ENCODE results near the gene RCAN1. TPM values are rescaled to one million over a fixed set of nuclear protein-coding genes. Genes with fewer than 3 reads are reported as not detected.

Gene RCAN1
- total and polyA plus RNA-seq, 9 of the 15 experiments (the other 6 are each of a cell fraction or from before 2014, with no cell fraction given) = 4.4 to 16.5 (median 12.3) TPM

DNA sequence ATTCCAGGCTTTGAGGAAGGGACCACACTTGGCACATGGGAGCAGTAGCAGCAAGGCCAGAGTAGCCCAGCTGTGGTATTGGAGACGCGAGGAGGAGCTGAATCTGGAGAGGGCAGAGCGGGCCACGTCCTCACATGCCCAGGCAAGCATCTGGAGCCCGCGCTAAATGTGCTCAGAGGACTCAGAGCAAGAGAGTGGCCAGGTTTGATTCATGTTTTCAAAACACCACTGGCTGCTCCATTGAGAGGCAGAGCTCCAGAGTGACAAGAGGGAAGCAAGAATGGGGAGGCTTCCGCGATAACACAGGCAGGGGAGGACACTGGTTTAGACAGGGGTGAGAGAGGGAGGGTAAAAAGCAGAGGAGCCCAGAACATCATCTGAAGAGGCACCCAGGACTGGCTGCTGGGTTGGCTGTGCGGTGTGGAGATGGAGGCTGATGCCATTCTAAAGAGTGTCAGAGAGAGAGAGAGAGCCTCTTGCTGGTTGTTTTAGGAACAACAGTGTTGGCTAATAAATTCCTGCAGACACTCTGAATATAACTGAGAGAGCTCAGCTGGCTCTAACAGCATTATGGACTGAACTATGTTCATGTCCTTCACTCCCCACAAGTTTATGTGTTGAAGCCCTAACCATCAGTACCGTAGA is 32.3 kb downstream of the RCAN1 start (continued):
- TF ChIP-seq, protein P1, sequence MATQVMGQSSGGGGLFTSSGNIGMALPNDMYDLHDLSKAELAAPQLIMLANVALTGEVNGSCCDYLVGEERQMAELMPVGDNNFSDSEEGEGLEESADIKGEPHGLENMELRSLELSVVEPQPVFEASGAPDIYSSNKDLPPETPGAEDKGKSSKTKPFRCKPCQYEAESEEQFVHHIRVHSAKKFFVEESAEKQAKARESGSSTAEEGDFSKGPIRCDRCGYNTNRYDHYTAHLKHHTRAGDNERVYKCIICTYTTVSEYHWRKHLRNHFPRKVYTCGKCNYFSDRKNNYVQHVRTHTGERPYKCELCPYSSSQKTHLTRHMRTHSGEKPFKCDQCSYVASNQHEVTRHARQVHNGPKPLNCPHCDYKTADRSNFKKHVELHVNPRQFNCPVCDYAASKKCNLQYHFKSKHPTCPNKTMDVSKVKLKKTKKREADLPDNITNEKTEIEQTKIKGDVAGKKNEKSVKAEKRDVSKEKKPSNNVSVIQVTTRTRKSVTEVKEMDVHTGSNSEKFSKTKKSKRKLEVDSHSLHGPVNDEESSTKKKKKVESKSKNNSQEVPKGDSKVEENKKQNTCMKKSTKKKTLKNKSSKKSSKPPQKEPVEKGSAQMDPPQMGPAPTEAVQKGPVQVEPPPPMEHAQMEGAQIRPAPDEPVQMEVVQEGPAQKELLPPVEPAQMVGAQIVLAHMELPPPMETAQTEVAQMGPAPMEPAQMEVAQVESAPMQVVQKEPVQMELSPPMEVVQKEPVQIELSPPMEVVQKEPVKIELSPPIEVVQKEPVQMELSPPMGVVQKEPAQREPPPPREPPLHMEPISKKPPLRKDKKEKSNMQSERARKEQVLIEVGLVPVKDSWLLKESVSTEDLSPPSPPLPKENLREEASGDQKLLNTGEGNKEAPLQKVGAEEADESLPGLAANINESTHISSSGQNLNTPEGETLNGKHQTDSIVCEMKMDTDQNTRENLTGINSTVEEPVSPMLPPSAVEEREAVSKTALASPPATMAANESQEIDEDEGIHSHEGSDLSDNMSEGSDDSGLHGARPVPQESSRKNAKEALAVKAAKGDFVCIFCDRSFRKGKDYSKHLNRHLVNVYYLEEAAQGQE (IDR thresholded peaks at IDR 0.05; ENCODE audit: borderline replicate concordance) = peak; percentile 57; the same call in 1 of the 2 replicates
- TF ChIP-seq, protein P1 (CRISPR knock-in tag; IDR thresholded peaks at IDR 0.05; ENCODE audit: low read depth) = no peak
- TF ChIP-seq NR2C2 (CRISPR knock-in tag; IDR thresholded peaks at IDR 0.05) (no peak), NR2C2 (tag; IDR thresholded peaks at IDR 0.05) (no peak), SMC3 (conservative IDR thresholded peaks at IDR 0.05; ENCODE audit: insufficient read depth, low read depth, low read length) (peak; percentile 33; the same call in 1 of the 2 replicates), ZNF224 (CRISPR knock-in tag; IDR thresholded peaks at IDR 0.05) (no peak), STAG1 (CRISPR knock-in tag; IDR thresholded peaks at IDR 0.05; ENCODE audit: borderline replicate concordance) (peak; percentile 9; the same call in 1 of the 2 replicates), PCBP2 (IDR thresholded peaks at IDR 0.05; ENCODE audit: low read depth, low read length, poor library complexity, severe bottlenecking) (no peak), ZBTB49 (CRISPR knock-in tag; IDR thresholded peaks at IDR 0.05; ENCODE audit: borderline replicate concordance) (no peak)
- TF ChIP-seq, protein P2, sequence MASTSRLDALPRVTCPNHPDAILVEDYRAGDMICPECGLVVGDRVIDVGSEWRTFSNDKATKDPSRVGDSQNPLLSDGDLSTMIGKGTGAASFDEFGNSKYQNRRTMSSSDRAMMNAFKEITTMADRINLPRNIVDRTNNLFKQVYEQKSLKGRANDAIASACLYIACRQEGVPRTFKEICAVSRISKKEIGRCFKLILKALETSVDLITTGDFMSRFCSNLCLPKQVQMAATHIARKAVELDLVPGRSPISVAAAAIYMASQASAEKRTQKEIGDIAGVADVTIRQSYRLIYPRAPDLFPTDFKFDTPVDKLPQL (IDR thresholded peaks at IDR 0.05; ENCODE audit: extremely low read depth, insufficient read length) = no peak
- TF ChIP-seq, protein P3, sequence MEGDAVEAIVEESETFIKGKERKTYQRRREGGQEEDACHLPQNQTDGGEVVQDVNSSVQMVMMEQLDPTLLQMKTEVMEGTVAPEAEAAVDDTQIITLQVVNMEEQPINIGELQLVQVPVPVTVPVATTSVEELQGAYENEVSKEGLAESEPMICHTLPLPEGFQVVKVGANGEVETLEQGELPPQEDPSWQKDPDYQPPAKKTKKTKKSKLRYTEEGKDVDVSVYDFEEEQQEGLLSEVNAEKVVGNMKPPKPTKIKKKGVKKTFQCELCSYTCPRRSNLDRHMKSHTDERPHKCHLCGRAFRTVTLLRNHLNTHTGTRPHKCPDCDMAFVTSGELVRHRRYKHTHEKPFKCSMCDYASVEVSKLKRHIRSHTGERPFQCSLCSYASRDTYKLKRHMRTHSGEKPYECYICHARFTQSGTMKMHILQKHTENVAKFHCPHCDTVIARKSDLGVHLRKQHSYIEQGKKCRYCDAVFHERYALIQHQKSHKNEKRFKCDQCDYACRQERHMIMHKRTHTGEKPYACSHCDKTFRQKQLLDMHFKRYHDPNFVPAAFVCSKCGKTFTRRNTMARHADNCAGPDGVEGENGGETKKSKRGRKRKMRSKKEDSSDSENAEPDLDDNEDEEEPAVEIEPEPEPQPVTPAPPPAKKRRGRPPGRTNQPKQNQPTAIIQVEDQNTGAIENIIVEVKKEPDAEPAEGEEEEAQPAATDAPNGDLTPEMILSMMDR (IDR thresholded peaks at IDR 0.05 in 2 of 3, conservative IDR thresholded peaks at IDR 0.05 in 1 of 3; ENCODE audit: insufficient read depth in 2 of 3, low read depth in 1 of 3, low read length in 3 of 3) = peak; percentile 45 to 65 (median 61); a peak in 5 of 6 replicates
